PC-9 (cell line): ENCODE results near the gene ANKRD44.

ENCODE experiments used
- CTCF ChIP-seq: fragments of 200-600 bp; sonication (generic); conservative IDR thresholded peaks from 2 replicates; pipeline ENCODE4 v1.6.1; 2017; ENCODE audit warnings: mixed run types, antibody characterized with exemption, mild to moderate bottlenecking, moderate library complexity
- EZH2 ChIP-seq: fragments of 200-600 bp; sonication (generic); IDR thresholded peaks from 2 replicates; pipeline ENCODE4 v1.8.0; 2017; ENCODE audit warnings: antibody characterized with exemption, low read depth

- TF ChIP-seq CTCF (no peak), EZH2 (no peak)
Measured at GRCh38 chr2:197219636-197220035, 90.9 kb downstream of the ANKRD44 start.
